DND-41 (cell line): ENCODE results near the gene GRM7.

ENCODE experiments used
- ATAC-seq: fragments of 200-7000 bp; cut with Tn5 transposase; 3 replicates; pipeline ENCODE4 v1.9.1; 2021; ENCODE audit warnings: low read depth; ENCODE audit not compliant: insufficient read depth
- DNase-seq: peaks from one replicate; pipeline ENCODE4 v3.0.0-alpha.2; 2020
- H2AFZ ChIP-seq: 2 replicates; pipeline ENCODE4 v1.6.0; 2012; ENCODE audit warnings: low read depth, low read length
- H3K27ac ChIP-seq: 2 replicates; pipeline ENCODE4 v1.5.1; 2012; ENCODE audit warnings: low read length, inconsistent platforms
- H3K27me3 ChIP-seq: fragments of 200-600 bp; sonication (generic); 2 replicates; pipeline ENCODE4 v1.6.0; 2012; ENCODE audit warnings: low read length, mild to moderate bottlenecking, inconsistent platforms; ENCODE audit not compliant: insufficient read depth, poor library complexity
- H3K36me3 ChIP-seq: 2 replicates; pipeline ENCODE4 v1.5.1; 2012; ENCODE audit warnings: low read length, inconsistent platforms; ENCODE audit not compliant: insufficient read depth
- H3K4me1 ChIP-seq: 2 replicates; pipeline ENCODE4 v1.5.1; 2012; ENCODE audit warnings: mild to moderate bottlenecking, low read length; ENCODE audit not compliant: insufficient read depth
- H3K4me2 ChIP-seq: 2 replicates; pipeline ENCODE4 v1.6.0; 2012; ENCODE audit warnings: mild to moderate bottlenecking, moderate library complexity, low read length, inconsistent platforms; ENCODE audit not compliant: insufficient read depth
- H3K4me3 ChIP-seq, 2 experiments: fragments of 200-600 bp in 1 of 2; shearing (Covaris generic) in 1 of 2; 2 replicates each; pipeline ENCODE4 v1.5.1; 2012 to 2016; ENCODE audit warnings: inconsistent platforms in 2 of 2, low read length in 2 of 2, mild to moderate bottlenecking in 2 of 2, low read depth in 1 of 2, moderate library complexity in 1 of 2
- H3K79me2 ChIP-seq: 2 replicates; pipeline ENCODE4 v1.6.0; 2012; ENCODE audit warnings: low read length, inconsistent platforms; ENCODE audit not compliant: insufficient read depth
- H3K9ac ChIP-seq: 2 replicates; pipeline ENCODE4 v1.6.0; 2012; ENCODE audit warnings: low read depth, mild to moderate bottlenecking, inconsistent platforms, low read length, moderate library complexity
- H3K9me3 ChIP-seq: 2 replicates; pipeline ENCODE4 v1.5.1; 2012; ENCODE audit warnings: low read length, moderate library complexity, mild to moderate bottlenecking, inconsistent platforms; ENCODE audit not compliant: insufficient read depth, severe bottlenecking
- H4K20me1 ChIP-seq: 2 replicates; pipeline ENCODE4 v1.6.0; 2012; ENCODE audit warnings: low read length; ENCODE audit not compliant: insufficient read depth
- CTCF ChIP-seq: IDR thresholded peaks from 2 replicates; pipeline ENCODE4 v1.5.1; 2012; ENCODE audit warnings: borderline replicate concordance, low read length, moderate library complexity, mild to moderate bottlenecking; ENCODE audit not compliant: poor library complexity, severe bottlenecking; ENCODE audit errors: extremely low read depth
- EZH2 ChIP-seq: IDR thresholded peaks from 3 replicates; pipeline ENCODE4 v1.6.1; 2012; ENCODE audit warnings: borderline replicate concordance, low read depth, mild to moderate bottlenecking, moderate library complexity, low read length, inconsistent platforms; ENCODE audit not compliant: severe bottlenecking

GRM7 gene

GRCh38 chr3:7518456-7518855 is 657.5 kb downstream of the GRM7 start:
- no peaks in the 10 kb centered on the region for H3K4me1 ChIP-seq
- H3K27me3 ChIP-seq: no peaks in the 10 kb centered on the region
- H3K79me2 ChIP-seq: no peaks in the 10 kb centered on the region
- TF ChIP-seq CTCF (no peak), EZH2 (no peak)
- ATAC-seq (no peak), DNase-seq (no peak)
- no peaks in the 10 kb centered on the region for H3K36me3 ChIP-seq
- H3K4me3 ChIP-seq: no peak overlapping the region
- no peak overlapping the region for H3K9ac ChIP-seq
- no peak overlapping the region for H2AFZ ChIP-seq
- no peaks in the 10 kb centered on the region for H3K9me3 ChIP-seq
- no peaks in the 10 kb centered on the region for H4K20me1 ChIP-seq
- H3K27ac ChIP-seq: no peak overlapping the region
- H3K4me2 ChIP-seq: no peak overlapping the region

- Histone ChIP-seq H3K27me3 (no peaks in the 10 kb centered on the region), H3K9ac (no peak overlapping the region), H3K36me3 (no peaks in the 10 kb centered on the region), H3K4me3 (no peak overlapping the region), H3K79me2 (no peaks in the 10 kb centered on the region), H2AFZ (no peak overlapping the region), H3K4me1 (no peaks in the 10 kb centered on the region), H3K27ac (no peak overlapping the region), H3K9me3 (no peaks in the 10 kb centered on the region), H4K20me1 (no peaks in the 10 kb centered on the region), H3K4me2 (no peak overlapping the region)
- ATAC-seq (no peak), DNase-seq (no peak)
- TF ChIP-seq EZH2: no peak
- no peak for TF ChIP-seq CTCF
Observed at GRCh38 chr3:7520059-7520458, 659.1 kb downstream of the GRM7 start.

GRCh38 chr3:7520593-7520992 is 659.7 kb downstream of the GRM7 start:
- Histone ChIP-seq H3K4me3 (no peak overlapping the region), H3K9me3 (no peaks in the 10 kb centered on the region), H3K36me3 (no peaks in the 10 kb centered on the region), H3K4me2 (no peak overlapping the region), H3K79me2 (no peaks in the 10 kb centered on the region), H4K20me1 (no peaks in the 10 kb centered on the region), H3K27me3 (no peaks in the 10 kb centered on the region), H2AFZ (no peak overlapping the region), H3K9ac (no peak overlapping the region), H3K27ac (no peak overlapping the region), H3K4me1 (no peaks in the 10 kb centered on the region)
- DNase-seq (no peak), ATAC-seq (no peak)
- TF ChIP-seq EZH2 (no peak), CTCF (no peak)

GRCh38 chr3:7536510-7536909 is 675.6 kb downstream of the GRM7 start:
- Histone ChIP-seq H3K27me3 (no peaks in the 10 kb centered on the region), H3K4me3 (no peak overlapping the region), H3K9ac (no peak overlapping the region), H3K4me1 (no peaks in the 10 kb centered on the region), H3K9me3 (no peaks in the 10 kb centered on the region), H3K79me2 (no peaks in the 10 kb centered on the region), H2AFZ (no peak overlapping the region), H3K36me3 (no peaks in the 10 kb centered on the region), H3K4me2 (no peak overlapping the region), H3K27ac (no peak overlapping the region), H4K20me1 (no peaks in the 10 kb centered on the region)
- TF ChIP-seq CTCF (no peak), EZH2 (no peak)
- ATAC-seq: no peak
- DNase-seq: no peak
